Stimulated activated CD4-positive, alpha-beta T cell treated with anti-CD3 and anti-CD28 coated beads, Interleukin-1b, Interleukin-23, amount 100 ng/mL, for 1 hour (primary cell): ENCODE measurements around the gene FAF1.
A peak's percentile ranks its signal among the peaks of the same experiment; 100 is the strongest.
"Not testable (repeated sequence)": the region's sequence is repeated elsewhere in the genome, so short reads cannot be mapped to it uniquely, and the experiment has no call there.

Source experiments
- DNase-seq, 2 donors: peaks; one replicate each; pipeline ENCODE4 v3.0.0-alpha.2; 2020; ENCODE audit warnings: low read depth in 2 of 2

The FAF1 gene

DNA sequence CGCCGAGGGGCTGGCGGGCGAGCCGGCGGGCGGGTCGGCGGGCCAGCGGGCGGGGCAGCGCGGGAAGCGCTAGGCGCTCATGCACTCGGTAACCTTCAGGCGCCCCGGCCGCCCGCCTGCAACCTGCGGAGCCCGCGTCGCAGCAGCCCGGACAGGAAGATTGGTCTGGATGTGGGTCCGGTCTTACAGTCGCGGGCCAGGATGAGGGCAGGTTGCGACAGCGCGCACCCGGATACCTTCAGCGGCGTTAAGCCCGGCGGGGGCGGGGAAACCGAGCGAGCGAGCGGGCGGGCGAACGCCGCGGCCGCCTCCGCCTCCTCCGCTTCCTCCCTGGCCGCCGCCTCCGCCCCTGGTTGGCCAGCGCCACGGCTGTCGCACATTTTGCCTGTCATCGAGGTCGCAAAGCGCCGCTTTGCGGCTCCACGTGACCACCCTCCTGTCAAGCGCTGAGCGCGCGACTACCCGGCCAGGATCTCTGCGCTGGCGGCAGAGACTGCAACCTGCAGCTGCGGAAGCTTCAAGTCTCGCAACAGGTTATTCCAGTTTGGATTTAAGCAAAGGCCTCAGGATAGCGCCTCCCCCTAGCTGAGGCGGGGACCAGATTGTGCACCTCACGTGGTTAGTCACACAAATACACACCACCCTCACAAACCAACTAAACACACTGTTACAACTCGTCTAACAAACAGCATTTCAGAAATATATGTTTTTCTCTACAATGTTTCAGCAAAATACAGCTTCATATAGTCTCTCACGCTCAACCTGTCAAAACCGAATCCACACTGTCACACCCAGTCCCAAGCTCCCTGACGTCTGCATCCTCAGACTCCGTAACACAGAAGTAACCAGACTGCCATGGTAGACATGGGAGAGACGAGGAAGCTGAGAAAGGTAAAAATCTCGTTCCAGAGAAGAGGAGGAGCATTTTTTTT lies at the start of gene FAF1:
Gene FAF1, minus strand, starts transcription at position 355 of the 932 bp plus-strand sequence. CDS start 456 bp downstream, outside the sequence.
- DNase-seq, result peak; percentile 88

DNA sequence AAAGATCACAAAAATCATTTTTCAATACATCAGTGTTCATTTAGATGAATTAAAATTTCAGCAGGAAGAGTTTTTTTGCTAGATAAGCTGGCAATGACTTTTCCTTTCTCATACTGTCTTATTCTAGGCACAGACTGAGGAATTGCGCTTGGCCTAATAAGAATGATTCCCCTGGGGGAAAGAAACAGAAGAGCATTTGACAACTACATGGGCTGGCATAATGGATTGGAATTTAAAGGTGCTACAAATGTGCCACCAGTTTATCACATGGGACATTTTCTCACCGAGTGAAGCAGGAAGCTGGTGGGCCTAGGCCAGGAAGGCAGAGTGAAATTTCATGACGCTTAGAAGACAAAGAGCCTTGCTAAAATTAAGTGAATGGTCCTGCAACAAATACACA lies 49.3 kb upstream of the FAF1 start:
- no peak for DNase-seq

DNA sequence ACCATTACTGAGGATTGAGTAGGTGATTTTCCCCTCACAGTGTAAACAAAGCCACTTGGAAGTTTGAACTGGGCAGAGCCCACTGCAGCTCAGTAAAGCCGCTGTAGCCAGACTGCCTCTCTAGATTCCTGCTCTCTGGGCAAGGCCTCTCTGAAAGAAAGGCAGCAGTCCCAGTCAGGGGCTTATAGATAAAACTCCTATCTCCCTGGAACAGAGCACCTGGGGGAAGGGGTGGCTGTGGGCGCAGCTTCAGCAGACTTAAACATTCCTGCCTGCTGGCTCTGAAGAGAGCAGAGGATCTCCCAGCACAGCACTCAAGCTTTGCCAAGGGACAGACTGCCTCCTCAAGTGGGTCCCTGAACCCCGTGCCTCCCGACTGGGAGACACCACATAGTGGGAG lies 45.5 kb upstream of the FAF1 start:
- DNase-seq, result not testable (repeated sequence)

DNA sequence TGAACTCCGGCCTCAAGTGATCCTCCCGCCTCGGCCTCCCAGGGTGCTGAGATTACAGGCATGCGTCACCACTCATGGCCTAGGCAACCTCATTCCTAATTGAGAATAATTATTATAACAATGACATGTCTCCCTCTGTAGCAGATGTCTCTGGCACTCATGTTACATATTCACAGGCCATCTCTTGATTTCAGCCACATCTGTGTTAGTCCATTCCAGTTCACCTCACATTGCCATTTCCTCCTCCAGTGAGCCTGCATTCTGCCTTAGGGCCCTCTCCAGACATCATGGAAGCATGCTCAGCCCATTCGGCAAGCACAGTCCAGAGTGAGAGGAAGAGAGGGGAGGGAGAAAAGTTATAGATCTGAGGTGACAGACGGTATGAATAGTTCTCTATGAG lies 42.4 kb upstream of the FAF1 start:
- no peak for DNase-seq

DNA sequence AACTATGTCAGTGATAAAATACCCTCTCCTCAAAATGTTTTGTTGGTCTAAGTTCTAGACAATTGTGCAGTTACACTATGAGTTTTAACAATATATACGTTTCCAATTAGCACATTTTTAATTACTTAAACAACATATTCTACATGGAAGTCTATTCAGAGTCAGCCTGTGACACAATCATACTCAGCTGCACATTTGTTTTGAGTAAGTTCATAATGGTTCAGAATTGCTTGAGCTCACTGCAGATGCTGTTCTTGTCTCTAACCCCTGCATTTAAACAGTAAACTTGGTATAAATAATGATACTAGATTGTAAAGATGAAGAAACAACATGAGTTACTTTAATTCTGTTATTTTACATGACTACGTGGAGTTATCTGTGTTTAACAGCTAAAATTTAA lies 40.6 kb upstream of the FAF1 start:
- DNase-seq, result no peak

DNA sequence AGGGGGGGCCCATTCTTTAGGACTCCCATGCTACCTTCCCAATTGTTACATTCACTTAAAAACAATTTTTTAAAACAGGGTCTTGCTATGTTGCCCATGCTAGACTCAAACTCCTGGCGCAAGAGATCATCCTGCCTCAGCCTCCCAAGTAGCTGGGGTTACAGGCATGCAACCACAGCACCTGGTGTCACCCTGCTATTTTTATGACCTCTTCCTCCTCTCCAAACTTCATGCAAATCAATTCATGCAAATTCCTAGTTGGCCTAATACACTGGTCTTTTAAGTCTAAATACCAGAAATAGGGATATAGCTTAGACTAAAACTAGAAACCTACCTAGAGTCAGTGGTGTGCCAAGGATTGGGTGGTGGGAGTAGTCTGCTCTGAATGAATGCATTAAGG lies 40.1 kb upstream of the FAF1 start:
- no peak for DNase-seq

DNA sequence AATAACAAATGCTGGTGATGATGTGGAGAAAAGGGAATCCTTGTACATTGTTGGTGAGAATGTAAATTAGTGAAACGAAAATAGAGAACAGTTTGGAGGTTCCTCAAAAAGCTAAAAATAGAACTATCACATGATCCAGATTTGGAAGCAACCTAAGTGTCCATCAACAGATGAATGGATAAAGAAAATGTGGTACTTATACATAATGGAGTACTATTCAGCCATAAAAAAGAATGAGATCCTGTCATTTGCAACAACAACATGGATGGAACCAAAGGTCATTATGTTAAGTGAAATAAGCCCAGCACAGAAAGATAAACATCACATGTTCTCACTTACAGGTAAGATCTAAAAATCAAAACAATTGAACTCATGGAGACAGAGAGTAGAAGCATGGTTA lies 39.3 kb upstream of the FAF1 start:
- not testable (repeated sequence) for DNase-seq

DNA sequence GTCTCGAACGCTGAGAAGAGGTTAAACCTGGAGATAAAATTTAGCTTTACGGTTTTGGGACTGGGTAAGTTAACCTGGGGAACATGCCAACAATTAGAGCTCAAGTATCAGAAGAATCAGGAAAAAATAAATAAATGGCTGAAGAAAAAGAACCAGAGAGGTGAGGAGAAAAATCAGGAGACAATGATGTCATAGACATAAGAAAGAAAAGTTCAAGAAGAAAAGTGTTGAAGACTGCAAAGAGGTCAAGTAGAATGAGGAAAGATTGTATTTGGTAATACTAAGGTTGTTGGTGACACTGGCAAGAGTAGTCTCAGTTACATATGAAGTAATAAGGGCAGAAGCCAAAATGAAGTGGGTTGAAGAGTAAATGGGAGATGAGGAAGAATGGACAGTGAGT lies 36.0 kb upstream of the FAF1 start:
- DNase-seq, result no peak

DNA sequence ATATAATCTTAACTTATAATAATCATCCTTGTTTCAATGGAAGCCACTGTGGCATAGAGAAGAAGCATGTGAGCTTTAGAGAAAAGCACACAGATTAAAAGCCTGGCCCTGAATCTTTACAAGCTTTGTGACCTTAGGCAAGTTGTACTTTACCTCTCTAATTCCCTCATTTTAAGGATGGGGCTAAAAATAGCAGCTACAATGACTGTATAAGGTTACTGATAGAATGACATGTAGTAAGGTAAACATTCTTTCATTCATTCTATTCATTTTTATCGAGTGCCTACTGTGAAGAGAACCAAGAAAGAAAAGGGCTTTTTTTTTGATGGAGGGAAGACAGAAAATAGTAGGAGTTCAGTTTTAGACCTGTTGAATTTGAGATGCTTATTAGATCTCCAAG lies 35.6 kb upstream of the FAF1 start:
- DNase-seq, result no peak

DNA sequence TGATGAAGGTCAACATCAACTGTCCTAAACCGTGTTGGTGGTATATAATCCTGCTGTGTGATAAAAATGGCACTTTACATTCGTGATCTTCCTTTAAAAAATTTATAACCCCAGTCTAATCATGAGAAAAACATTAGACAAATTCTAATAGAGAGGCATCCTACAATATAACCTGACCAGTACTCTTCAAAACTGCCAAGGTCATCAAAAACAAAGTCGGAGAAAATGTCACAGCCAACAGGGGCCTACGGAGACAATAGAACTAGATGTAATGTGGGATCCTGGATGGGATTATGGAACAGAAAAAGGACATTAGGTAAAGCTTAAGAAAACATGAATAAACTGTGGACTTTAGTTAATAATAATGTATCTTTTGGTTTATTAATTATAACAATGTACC lies 34.9 kb upstream of the FAF1 start:
- DNase-seq, result no peak

DNA sequence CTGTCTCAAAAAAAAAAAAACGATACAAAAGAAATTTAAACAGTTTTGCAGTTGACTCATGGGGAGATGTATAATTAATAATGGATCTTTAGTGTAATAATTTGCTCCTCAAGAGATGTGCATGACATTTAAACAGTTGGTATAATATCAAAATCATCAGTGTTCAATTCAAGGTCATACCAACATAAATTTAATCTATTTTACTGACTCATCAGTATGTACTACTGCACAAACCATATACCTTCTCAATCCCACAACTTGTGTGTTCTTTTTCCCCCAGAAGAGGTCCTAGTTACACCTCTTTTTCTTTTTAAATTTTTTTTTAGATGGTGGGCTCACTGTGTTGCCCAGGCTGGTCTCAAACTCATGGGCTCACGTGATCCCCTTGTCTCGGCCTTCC lies 33.6 kb upstream of the FAF1 start:
- DNase-seq, result no peak

DNA sequence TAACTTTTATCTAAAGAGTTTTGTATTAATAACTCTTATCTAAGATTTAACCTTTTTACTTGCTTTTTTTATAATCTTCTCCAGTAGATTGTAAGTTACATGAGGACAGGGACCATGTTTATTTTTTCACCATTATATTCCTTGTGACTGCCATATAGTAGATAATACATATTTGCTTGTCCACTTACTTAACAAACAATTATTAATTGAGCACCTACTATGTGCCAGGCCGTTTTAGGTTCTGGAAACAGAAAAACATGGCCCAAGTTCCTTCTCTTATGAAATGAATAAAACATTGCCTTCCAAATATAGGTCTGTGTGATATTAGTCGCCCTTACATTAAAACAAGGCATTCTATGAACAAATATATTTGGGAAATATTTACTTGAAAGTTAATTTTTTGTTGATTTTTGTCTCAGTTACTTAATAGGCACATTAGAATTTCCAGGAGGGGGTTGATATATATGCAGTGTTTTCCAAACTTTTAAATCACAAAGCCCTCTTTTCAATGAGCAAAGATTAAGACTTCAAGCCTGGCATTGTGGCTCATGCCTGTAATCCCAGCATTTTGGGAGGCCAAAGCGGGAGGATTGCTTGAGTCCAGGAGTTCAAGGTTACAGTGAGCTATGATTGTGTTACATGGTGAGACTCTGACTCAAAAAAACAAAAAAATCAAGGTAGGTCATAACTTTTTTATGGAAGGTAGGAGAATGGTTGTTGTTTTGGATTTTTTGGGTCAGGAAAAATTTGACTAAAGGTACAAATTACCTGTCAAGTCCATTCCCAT lies 32.7 kb upstream of the FAF1 start:
- no peak for DNase-seq

DNA sequence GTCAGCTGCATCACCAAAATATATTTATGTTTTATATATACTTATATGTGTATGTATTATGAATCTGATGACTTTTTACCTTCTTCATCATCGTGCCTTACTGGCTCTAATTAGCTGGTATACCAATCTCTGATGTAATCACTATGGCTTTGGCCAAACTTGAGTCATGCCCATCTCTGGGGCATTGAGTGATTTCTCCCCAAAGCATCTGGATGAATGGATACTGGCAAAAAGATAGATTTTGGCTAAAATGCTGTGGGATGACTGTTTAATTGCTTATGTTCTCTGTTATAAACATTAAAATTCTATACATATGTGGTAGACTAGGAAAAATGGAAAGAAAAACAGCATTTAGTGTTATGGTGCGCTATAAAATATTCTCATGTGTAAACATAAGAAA lies 29.6 kb upstream of the FAF1 start:
- no peak for DNase-seq

DNA sequence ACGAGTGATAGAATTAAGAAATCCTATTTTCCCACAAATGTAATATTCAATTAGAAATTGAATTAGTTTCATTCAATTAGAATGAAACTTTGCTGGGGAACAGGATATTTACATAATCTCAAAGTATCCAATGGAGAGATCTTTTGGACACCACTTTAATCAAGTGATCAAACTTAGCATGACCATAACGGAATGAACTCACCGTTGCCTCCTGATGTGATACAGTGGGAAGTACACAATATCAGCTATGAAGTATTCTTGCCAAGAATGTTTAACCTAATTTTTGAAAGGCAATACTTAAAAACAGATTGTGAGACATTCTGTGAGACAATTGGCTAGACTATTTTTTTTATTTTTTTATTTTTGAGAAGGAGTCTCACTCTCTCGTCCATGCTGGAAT lies 26.6 kb upstream of the FAF1 start:
- no peak for DNase-seq

DNA sequence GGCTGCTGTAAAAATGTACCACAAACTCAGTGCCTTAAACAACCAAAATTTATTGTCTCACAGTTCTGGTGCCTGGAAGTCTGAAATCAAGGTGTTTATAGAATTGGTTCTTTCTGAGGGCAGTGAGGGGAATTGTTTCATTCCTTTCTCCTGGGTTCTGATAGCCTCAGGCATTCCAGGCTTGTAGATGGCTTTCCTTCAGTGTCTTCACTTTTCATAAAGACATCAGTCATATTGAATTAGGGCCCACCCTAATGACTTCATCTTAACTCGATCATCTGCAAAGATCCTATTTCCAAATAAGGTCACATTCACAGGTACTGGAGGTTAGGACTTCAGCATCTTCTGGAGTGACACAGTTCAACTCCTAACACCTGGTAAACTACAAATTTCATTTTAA lies 25.0 kb upstream of the FAF1 start:
- no peak for DNase-seq

DNA sequence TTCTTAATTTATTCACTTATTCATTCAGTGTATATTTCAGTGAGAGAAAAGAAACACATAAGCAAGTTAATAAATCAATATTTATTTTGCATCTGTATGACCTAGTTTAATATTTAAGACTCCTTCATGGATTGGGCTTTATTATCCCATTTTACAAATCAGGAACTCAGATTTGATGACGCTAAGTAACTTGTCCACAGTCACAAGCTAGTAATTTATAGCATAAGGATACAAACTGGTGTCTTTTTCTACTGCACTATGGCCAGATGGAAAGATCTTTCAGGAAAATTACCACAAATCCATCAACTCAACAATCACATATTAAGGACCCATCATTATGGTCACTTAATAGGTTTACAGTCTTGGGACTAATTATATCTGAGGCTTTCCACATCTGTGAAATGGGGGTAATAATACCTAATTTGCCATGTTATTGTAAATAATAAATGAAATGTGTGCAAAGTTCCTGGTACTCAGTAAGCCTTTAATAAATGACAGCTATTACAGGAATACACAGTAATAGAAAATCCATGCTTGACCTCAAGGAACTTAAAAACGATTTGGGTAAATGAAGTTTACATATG lies 23.2 kb upstream of the FAF1 start:
- DNase-seq, result no peak

DNA sequence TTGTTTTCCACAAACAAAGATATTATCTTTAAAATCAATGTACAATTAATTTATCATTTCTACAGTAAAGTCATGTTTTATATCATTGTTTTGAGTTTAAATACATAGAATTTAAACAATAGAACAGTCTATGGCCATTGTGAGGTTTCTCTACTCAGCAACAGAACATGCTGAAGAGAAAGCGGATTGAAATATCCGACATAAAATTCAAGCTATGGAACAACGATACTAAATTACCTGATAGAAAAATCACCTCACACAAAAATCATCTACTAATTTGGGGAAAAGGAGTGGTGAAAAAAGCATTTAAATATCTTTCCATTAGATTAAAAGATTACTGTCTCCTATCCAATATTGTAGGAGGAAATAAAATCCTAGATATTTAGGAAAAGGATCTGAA lies 22.5 kb upstream of the FAF1 start:
- DNase-seq, result no peak

DNA sequence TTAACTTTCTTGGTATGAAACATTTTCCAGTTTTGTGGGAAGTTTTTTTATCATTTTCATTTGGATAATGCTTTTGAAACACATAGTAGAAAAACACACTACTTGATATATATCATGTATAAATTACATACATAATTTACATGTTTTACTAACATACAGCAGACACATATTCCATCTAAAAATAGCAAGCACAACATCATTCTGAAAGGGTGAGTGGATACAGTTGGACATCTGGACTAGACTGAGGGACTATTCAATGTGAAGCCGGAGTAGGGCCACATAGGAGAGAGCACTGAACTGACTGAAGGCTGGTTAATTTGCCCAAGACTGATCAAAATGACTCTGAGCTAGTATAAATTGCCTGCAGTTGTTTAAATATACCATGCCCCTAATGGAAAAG lies 21.7 kb upstream of the FAF1 start:
- DNase-seq, result no peak

DNA sequence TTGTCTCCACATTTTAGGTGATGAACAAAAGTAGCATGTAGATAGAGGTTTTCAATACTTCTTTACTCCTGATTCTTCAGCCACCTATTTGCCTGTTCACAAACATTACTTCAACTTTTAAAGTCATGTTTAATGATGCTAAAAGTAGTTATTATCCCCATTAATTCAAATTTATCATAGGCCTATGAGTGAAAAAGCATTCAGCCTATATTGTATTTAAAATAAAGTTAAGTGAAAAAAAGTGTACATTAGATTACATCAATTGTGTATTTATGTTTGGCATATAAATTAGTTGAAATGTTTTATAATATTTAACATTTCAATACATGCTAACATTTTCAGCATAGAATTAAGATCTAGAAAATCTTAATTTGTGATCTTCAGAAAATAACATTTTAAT lies 20.4 kb upstream of the FAF1 start:
- DNase-seq, result no peak

DNA sequence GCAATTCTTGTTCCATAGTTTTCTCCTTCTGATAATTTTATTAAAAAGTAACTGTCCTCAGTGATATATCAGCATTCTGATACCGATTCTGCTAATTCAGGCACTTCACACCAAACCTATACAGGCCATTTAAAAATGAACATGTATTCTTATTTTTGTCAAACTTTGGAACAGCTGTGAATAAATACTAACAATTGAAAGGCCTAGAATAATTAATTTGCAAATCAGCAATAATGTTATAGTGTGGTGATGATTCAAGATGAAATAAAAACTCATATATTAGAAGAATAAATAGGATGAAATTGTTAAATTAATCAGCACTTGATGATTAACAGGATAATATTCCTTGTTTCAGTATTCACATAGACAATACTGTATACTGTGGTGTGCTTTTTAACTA lies 19.9 kb upstream of the FAF1 start:
- no peak for DNase-seq

DNA sequence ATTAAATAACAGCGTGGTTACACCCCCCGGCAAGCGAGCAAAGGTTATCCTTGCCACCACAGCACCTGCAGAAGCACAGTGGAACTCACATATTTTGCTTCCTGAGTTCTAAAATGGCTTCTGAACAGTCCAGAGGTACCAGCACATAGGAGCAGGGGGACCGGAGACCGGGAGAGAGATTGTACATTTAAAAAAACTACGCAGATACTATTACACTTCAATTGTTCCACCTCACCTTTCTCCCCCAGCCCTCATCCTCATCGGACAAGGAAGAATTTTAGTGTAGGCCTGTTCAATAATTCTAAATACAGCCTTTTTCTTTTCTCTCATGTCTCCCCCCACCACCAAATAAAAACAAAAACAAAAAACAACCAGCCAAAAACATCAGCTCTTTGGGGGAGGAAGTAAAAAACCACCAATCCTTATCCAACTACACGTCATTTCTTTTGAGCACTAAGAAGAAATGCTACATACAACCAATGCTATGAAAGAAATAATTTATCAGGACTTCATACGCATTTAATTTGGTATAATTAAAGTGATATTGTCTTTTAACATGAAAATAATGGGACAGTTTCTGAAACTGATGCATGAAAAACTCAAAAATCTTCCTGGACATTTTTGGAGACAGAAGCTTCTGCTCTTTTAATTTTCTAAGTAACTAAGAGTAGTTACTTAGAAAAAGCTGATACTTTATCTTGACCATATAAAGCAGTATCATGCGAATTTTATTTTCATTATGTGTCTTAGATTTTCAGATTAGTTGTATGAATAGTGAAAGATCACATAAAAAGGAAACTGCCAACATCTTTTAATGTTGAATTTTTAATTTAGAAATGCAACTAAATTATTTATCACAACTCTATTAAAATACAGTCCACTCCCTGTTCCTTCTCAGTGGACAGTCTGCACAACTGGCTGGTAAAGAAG lies 19.1 kb upstream of the FAF1 start:
- DNase-seq, result no peak
